IPS-18c (cell line): ENCODE measurements around the gene LBX2.

Experiments used
- H3K4me3 ChIP-seq: 2 replicates; pipeline ENCODE4 v1.7.0; 2013; ENCODE audit warnings: low read depth, mild to moderate bottlenecking, low read length, moderate library complexity; ENCODE audit not compliant: insufficient read depth
- H3K9me3 ChIP-seq: one replicate; pipeline ENCODE4 v1.6.1; 2013; ENCODE audit warnings: mild to moderate bottlenecking, low read length, moderate library complexity; ENCODE audit not compliant: control insufficient read depth, insufficient read depth

Gene LBX2

GRCh38 chr2:74511104-74511989 lies 11.9 kb upstream of the LBX2 start:
- Histone ChIP-seq H3K4me3 (no peak overlapping the region), H3K9me3 (peaks cover 5% of the 10 kb centered on the region)

DNA sequence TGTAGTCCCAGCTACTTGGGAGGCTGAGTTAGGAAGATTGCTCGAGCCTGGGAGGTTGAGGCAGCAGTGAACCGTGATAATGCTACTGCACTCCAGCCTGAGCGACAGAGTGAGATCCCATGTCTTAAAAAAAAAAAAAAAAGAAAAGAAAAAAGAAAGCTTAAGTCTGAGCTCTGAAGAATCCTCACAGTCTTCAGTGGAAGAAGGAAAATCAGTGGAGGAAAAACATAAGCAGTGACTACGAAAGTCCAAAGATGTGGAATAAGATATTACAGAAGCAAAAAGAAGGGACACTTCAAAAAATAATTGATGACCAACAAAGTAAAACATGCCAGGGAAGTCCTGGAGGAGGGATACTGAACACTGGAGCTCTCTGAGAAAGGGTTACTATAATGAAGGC lies 10.9 kb upstream of the LBX2 start:
- no peaks in the 10 kb centered on the region for H3K9me3 ChIP-seq

GRCh38 chr2:74507926-74508520 lies 8.6 kb upstream of the LBX2 start:
- Histone ChIP-seq H3K9me3 (no peaks in the 10 kb centered on the region), H3K4me3 (peak overlapping the region; percentile 94)

More for the DNA sequence above, 10.9 kb upstream of the LBX2 start:
- no peak overlapping the region for H3K4me3 ChIP-seq

DNA sequence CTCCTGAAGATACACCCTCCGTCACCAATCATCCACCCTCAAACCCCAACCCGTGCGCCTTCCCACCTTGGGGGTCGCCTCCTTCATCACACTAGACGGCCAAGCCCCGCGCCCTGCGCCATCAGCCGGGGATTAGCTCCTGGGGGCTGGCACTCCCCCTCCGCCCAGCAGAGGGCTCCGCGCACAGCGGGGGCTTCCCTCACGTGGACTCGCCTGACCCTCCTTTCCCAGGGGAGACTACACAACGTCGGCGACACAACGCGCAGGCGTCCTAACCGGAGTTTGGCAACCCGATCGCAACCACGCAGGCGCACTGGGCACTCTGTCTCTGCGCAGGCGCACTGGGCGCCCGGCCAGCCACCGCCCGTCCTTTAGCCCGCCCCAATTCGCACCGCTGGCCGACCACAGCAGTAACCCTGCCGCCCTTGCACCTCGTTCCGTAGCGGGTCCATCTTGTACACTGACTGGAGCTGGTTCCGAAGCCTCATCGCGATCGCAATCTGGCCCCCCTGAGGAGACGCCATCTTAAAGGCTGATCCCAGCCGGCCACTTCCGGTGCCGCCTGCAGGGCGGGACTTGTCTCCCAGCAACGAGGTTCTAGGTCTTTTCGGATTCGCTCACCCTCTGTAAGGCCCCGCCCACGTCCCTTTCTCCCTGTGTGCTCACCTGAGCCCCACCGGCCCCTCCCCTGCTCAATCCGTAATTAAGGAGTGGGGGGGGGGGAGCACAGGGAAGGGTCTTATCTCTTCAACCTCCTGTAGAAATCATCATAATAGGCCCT lies 7.9 kb upstream of the LBX2 start, which contains the start of gene PCGF1:
Gene PCGF1 (minus strand): TSS at position 551 of the 781 bp plus-strand sequence. CDS start 27 bp downstream, at position 524.
- Histone ChIP-seq H3K9me3 (no peaks in the 10 kb centered on the region), H3K4me3 (peak within 1 kb of the TSS; percentile 94)

- H3K9me3 ChIP-seq = no peaks in the 10 kb centered on the region
- H3K4me3 ChIP-seq = no peak overlapping the region
Observed at GRCh38 chr2:74505448-74506246, 6.2 kb upstream of the LBX2 start.

DNA sequence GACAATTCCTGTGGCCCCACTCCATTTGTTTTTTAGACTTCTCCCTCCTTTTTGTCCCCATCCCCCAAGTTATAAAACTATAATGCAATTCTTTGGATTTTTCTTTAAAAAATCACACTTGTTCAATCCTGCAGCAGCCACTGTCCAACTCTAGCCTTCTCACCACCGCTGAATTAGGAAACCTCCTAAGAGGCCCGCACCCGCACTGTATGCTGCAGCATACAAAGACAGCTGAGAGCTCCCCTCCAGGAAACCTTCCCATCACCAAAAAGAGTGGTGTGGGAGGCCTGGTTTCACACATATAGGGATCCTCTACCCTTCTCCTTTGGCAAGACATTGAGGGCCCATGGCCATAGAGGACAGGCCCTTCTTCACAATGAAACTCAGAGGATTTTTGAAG lies 5.2 kb upstream of the LBX2 start:
- Histone ChIP-seq H3K4me3 (no peak overlapping the region), H3K9me3 (no peaks in the 10 kb centered on the region)

DNA sequence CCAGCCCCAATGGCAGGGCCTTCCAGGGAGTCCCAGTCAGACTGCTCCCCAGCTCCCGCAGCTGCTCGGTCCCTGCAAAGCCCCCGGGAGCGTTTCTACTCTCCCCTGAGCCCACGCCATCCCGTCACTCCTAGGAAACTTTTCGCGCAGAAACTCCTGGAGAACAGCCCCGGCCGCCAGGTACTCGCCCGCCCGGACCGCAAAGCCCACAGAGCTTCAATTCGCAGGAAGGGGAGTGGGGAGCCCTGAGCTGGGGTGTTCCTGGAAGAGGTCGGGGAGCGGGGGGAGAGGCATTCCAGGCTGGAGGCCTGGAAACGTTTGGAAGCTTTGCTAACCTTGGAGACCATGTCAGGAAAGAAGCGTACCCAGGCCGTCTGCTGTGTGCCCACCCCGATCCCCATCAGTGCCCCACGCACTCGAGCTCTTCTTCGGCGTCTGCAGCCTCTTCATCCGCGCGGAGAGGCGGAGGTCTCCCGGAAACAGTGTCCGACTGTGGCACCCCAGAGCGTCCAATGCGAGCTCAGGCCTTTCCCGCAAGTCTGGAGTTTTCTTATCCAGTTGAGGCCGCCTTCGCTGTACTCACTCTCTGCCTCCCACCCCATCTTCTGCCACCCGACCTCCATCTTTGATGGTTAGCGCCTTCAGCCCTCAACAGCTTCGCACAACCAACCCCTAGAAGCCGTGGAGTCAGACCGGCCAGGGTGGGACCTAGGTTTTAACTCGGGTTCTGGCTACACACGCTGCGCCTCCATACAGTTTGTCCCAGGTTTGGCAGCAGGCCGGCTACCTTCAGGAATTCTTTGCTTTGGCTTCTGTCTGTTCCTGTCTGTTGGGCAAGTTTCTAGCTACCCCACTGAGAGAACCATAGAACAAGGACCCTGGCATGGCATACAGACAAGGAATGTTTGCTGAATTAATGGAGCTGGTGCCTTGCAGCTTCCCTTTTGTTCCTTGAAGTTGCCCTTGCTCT lies 4.4 kb upstream of the LBX2 start:
- H3K4me3 ChIP-seq = peak overlapping the region; percentile 68
- no peaks in the 10 kb centered on the region for H3K9me3 ChIP-seq

- Histone ChIP-seq H3K9me3 (no peaks in the 10 kb centered on the region), H3K4me3 (peak overlapping the region; percentile 68)
Observed at GRCh38 chr2:74502720-74503505, 3.5 kb upstream of the LBX2 start.

DNA sequence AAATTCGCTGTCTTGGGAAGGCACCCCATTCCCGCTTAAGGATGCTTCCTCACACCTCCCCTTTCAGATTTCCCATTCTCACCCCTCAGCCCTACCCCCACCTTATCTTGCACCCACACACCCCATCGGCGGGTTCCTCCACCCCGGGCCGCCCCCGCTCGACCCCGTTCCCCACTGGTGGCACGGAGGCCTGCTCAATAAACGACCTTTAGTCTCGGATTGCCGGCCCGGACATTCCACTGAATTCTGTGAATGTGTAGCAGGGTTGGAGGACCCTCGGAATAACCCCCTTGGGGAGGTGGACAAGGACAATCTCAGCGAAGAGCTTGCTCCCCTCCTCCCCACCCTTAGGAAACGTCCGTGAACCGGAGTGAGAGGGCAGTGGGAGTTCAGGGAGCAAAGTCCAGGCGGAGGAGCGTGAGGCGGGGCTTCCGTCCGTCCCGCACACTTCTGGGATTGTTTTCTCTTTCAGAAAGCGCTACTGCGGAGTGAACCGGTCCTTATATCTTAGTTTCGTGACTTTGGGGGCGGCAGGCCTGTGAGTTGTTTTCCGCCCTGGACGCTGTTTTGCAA lies 2.8 kb upstream of the LBX2 start:
- peak overlapping the region; percentile 68 for H3K4me3 ChIP-seq
- no peaks in the 10 kb centered on the region for H3K9me3 ChIP-seq

DNA sequence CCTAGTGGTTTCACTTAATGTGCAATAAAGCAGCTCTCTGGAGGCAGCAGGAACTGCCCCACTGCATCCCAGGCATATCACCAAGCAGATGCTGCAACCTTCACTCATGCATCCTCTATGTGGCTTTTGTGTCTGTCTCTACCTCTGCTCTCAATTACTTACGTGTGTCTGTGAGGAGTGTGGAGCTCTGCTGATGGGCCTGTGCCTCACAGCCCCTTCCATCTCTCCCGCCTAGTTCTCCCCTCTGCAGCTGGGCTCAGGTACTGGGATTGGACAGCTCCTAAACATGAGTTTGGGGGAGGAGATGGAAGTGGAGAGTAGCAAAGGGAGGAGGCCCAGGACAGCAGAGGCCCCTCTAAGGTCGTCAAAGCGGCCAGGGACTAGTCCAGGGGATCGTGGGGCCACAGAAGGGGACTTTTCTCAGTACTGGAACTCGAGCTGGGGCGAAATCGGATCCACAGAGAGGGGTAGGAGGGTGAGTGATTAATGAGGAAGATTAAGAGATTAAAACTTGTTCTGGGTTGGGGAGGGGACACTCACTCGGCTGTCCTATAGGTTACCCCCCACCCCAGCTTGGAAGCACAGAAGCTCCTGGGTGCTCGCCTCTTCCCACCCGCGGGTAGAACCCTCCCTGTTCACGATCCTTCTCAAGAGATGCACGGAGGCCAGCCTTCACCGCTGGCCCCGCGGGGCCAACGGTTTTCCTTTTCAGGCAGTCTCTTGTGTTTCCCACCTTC lies 2.1 kb upstream of the LBX2 start:
- H3K4me3 ChIP-seq = 0 out of 2 replicates have a peak overlapping the region, but pooled peaks have one; percentile 68
- H3K9me3 ChIP-seq = no peaks in the 10 kb centered on the region

- Histone ChIP-seq H3K4me3 (no peak overlapping the region), H3K9me3 (no peaks in the 10 kb centered on the region)
Observed at GRCh38 chr2:74500578-74500946, 1.2 kb upstream of the LBX2 start.

- Histone ChIP-seq H3K4me3 (peak overlapping the region; percentile 55), H3K9me3 (no peaks in the 10 kb centered on the region)
Observed at GRCh38 chr2:74499940-74500577, 656 bp upstream of the LBX2 start.

- Histone ChIP-seq H3K9me3 (no peaks in the 10 kb centered on the region), H3K4me3 (peak overlapping the region; percentile 55)
Observed at GRCh38 chr2:74498500-74499266, 720 bp downstream of the LBX2 start.
